Activated T-cell treated with anti-CD3 and anti-CD28 coated beads, Interleukin-2, amount 50 U/mL, for 4 hours (primary cell): ENCODE data around the gene NRBF2. TPM values are rescaled to one million over a fixed set of nuclear protein-coding genes. Genes with fewer than 3 reads are reported as not detected.
"Not testable (repeated sequence)": the region's sequence is repeated elsewhere in the genome, so short reads cannot be mapped to it uniquely, and the experiment has no call there.

Experiments
- ATAC-seq, 2 donors: fragments of 200-7000 bp; cut with Tn5 transposase; one replicate each; pipeline ENCODE4 v1.10.0; 2021
- DNase-seq: peaks from one replicate; pipeline ENCODE4 v3.0.0-alpha.2; 2020
- H3K27me3 Mint-ChIP-seq: one replicate; pipeline ENCODE4 v1.8.0; 2021; ENCODE audit warnings: low read depth, mixed read lengths
- H3K36me3 Mint-ChIP-seq: one replicate; pipeline ENCODE4 v1.8.0; 2022; ENCODE audit warnings: mixed read lengths; ENCODE audit not compliant: insufficient read depth
- H3K4me1 Mint-ChIP-seq: one replicate; pipeline ENCODE4 v1.8.0; 2021; ENCODE audit warnings: low read depth, mixed read lengths
- H3K4me3 Mint-ChIP-seq: one replicate; pipeline ENCODE4 v1.8.0; 2021; ENCODE audit warnings: mild to moderate bottlenecking, moderate library complexity, mixed read lengths
- H3K9me3 Mint-ChIP-seq: one replicate; pipeline ENCODE4 v1.8.0; 2021; ENCODE audit warnings: mixed read lengths
- total RNA-seq, 3 donors: library from RNA; stranded (reverse); gene quantifications; one replicate each; pipeline ENCODE4 v1.2.1, GENCODE V29; 2021

Gene NRBF2
- total RNA-seq, 3 donors from 2014 or later: 21.3 to 23.6 (median 21.6) TPM

- DNase-seq (no peak), ATAC-seq (no peak)
- peak overlapping the region; percentile 90 for H3K4me3 Mint-ChIP-seq
- H3K9me3 Mint-ChIP-seq: peaks cover 10% of the 10 kb centered on the region
- H3K4me1 Mint-ChIP-seq: peaks cover 42% of the 10 kb centered on the region
- peaks cover 1% of the 10 kb centered on the region for H3K27me3 Mint-ChIP-seq
- H3K36me3 Mint-ChIP-seq: peaks cover 6% of the 10 kb centered on the region
Observed at GRCh38 chr10:63133821-63134557, 861 bp downstream of the NRBF2 start.

- Mint-ChIP-seq H3K4me1 (peaks cover 56% of the 10 kb centered on the region), H3K4me3 (no peak overlapping the region), H3K36me3 (peaks cover 15% of the 10 kb centered on the region), H3K9me3 (peaks cover 1% of the 10 kb centered on the region), H3K27me3 (no peaks in the 10 kb centered on the region)
- DNase-seq (no peak), ATAC-seq (no peak)
Observed at GRCh38 chr10:63137306-63137705, 4.2 kb downstream of the NRBF2 start.

GRCh38 chr10:63140077-63140476 lies 6.9 kb downstream of the NRBF2 start:
- H3K27me3 Mint-ChIP-seq: no peaks in the 10 kb centered on the region
- no peaks in the 10 kb centered on the region for H3K9me3 Mint-ChIP-seq
- DNase-seq (no peak), ATAC-seq (no peak)
- H3K4me1 Mint-ChIP-seq: peaks cover 58% of the 10 kb centered on the region
- peaks cover 15% of the 10 kb centered on the region for H3K36me3 Mint-ChIP-seq
- H3K4me3 Mint-ChIP-seq: no peak overlapping the region

- ATAC-seq (no peak), DNase-seq (no peak)
- H3K4me1 Mint-ChIP-seq: peaks cover 57% of the 10 kb centered on the region
- no peaks in the 10 kb centered on the region for H3K9me3 Mint-ChIP-seq
- peaks cover 18% of the 10 kb centered on the region for H3K36me3 Mint-ChIP-seq
- no peak overlapping the region for H3K4me3 Mint-ChIP-seq
- H3K27me3 Mint-ChIP-seq: no peaks in the 10 kb centered on the region
Observed at GRCh38 chr10:63142136-63142535, 9.0 kb downstream of the NRBF2 start.

GRCh38 chr10:63143987-63144386 lies 10.9 kb downstream of the NRBF2 start:
- Mint-ChIP-seq H3K36me3 (peaks cover 25% of the 10 kb centered on the region), H3K27me3 (no peaks in the 10 kb centered on the region), H3K9me3 (no peaks in the 10 kb centered on the region), H3K4me3 (no peak overlapping the region), H3K4me1 (peaks cover 50% of the 10 kb centered on the region)
- no peak for ATAC-seq
- no peak for DNase-seq

GRCh38 chr10:63145782-63146181 lies 12.7 kb downstream of the NRBF2 start:
- H3K36me3 Mint-ChIP-seq: peaks cover 27% of the 10 kb centered on the region
- DNase-seq (no peak), ATAC-seq (peak; percentile 77 to 88)
- H3K27me3 Mint-ChIP-seq: no peaks in the 10 kb centered on the region
- no peaks in the 10 kb centered on the region for H3K9me3 Mint-ChIP-seq
- H3K4me1 Mint-ChIP-seq: peaks cover 48% of the 10 kb centered on the region
- H3K4me3 Mint-ChIP-seq: no peak overlapping the region

- ATAC-seq: no peak
- no peak for DNase-seq
- Mint-ChIP-seq H3K36me3 (peaks cover 27% of the 10 kb centered on the region), H3K9me3 (no peaks in the 10 kb centered on the region), H3K4me3 (no peak overlapping the region), H3K27me3 (no peaks in the 10 kb centered on the region), H3K4me1 (peaks cover 43% of the 10 kb centered on the region)
Observed at GRCh38 chr10:63146503-63146902, 13.4 kb downstream of the NRBF2 start.

GRCh38 chr10:63150745-63151144 lies 17.6 kb downstream of the NRBF2 start:
- no peak for ATAC-seq
- no peak for DNase-seq
- H3K36me3 Mint-ChIP-seq: peaks cover 42% of the 10 kb centered on the region
- H3K4me3 Mint-ChIP-seq: no peak overlapping the region
- no peaks in the 10 kb centered on the region for H3K27me3 Mint-ChIP-seq
- peaks cover 15% of the 10 kb centered on the region for H3K4me1 Mint-ChIP-seq
- H3K9me3 Mint-ChIP-seq: no peaks in the 10 kb centered on the region

GRCh38 chr10:63153868-63154545 lies 20.9 kb downstream of the NRBF2 start:
- peaks cover 10% of the 10 kb centered on the region for H3K4me1 Mint-ChIP-seq
- not testable (repeated sequence) for ATAC-seq, H3K9me3 Mint-ChIP-seq, H3K4me3 Mint-ChIP-seq, H3K27me3 Mint-ChIP-seq, DNase-seq
- peaks cover 27% of the 10 kb centered on the region for H3K36me3 Mint-ChIP-seq

GRCh38 chr10:63154546-63155387 lies 21.6 kb downstream of the NRBF2 start:
- H3K4me3 Mint-ChIP-seq: no peak overlapping the region
- H3K9me3 Mint-ChIP-seq: no peaks in the 10 kb centered on the region
- H3K4me1 Mint-ChIP-seq: peaks cover 9% of the 10 kb centered on the region
- DNase-seq (no peak), ATAC-seq (no peak)
- H3K27me3 Mint-ChIP-seq: no peaks in the 10 kb centered on the region
- H3K36me3 Mint-ChIP-seq: peaks cover 24% of the 10 kb centered on the region

GRCh38 chr10:63155388-63156020 lies 22.4 kb downstream of the NRBF2 start:
- Mint-ChIP-seq H3K4me1 (peaks cover 9% of the 10 kb centered on the region), H3K4me3 (no peak overlapping the region), H3K36me3 (peaks cover 24% of the 10 kb centered on the region), H3K9me3 (no peaks in the 10 kb centered on the region), H3K27me3 (no peaks in the 10 kb centered on the region)
- no peak for DNase-seq
- ATAC-seq: no peak

- no peaks in the 10 kb centered on the region for H3K27me3 Mint-ChIP-seq
- no peak overlapping the region for H3K4me3 Mint-ChIP-seq
- H3K36me3 Mint-ChIP-seq: peaks cover 20% of the 10 kb centered on the region
- peaks cover 9% of the 10 kb centered on the region for H3K4me1 Mint-ChIP-seq
- H3K9me3 Mint-ChIP-seq: no peaks in the 10 kb centered on the region
- ATAC-seq (no peak), DNase-seq (no peak)
Observed at GRCh38 chr10:63156236-63156635, 23.1 kb downstream of the NRBF2 start.

GRCh38 chr10:63157845-63158624 lies 24.9 kb downstream of the NRBF2 start:
- H3K36me3 Mint-ChIP-seq: peaks cover 19% of the 10 kb centered on the region
- DNase-seq: peak; percentile 17
- H3K4me3 Mint-ChIP-seq: no peak overlapping the region
- peak; percentile 73 to 74 for ATAC-seq
- no peaks in the 10 kb centered on the region for H3K27me3 Mint-ChIP-seq
- H3K4me1 Mint-ChIP-seq: peaks cover 12% of the 10 kb centered on the region
- no peaks in the 10 kb centered on the region for H3K9me3 Mint-ChIP-seq
